Bronchial epithelial cell (primary cell): ENCODE measurements around the gene USP6. TPM values are rescaled to one million over a fixed set of nuclear protein-coding genes. Genes with fewer than 3 reads are reported as not detected.
"Not testable (repeated sequence)": the region's sequence is repeated elsewhere in the genome, so short reads cannot be mapped to it uniquely, and the experiment has no call there.

Source experiments
- DNase-seq: peaks from one replicate; pipeline ENCODE4 v3.0.0-alpha.2; 2010; ENCODE audit warnings: low read depth
- FAIRE-seq: peaks from 2 replicates; lab custom pipeline; 2011; peaks lifted over from hg19 to GRCh38; lab: Jason Lieb, UNC
- H3K27me3 ChIP-seq: 2 replicates; pipeline ENCODE4 v1.5.1; 2011; ENCODE audit warnings: low read length; ENCODE audit not compliant: control insufficient read depth, insufficient read depth
- H3K36me3 ChIP-seq: 2 replicates; pipeline ENCODE4 v1.5.1; 2011; ENCODE audit warnings: low read length; ENCODE audit not compliant: control insufficient read depth, insufficient read depth
- H3K4me3 ChIP-seq: 2 replicates; pipeline ENCODE4 v1.5.1; 2011; ENCODE audit warnings: mild to moderate bottlenecking, low read depth, low read length, control low read depth
- CTCF ChIP-seq: IDR thresholded peaks from 2 replicates; pipeline ENCODE4 v1.5.1; 2011; ENCODE audit warnings: mild to moderate bottlenecking, moderate library complexity, low read length, control low read depth, inconsistent platforms; ENCODE audit not compliant: insufficient read depth, severe bottlenecking
- total RNA-seq: library from RNA; depleted of rRNA; stranded (reverse); fragments of >200 nt; gene quantifications from 2 replicates; pipeline ENCODE4 v1.2.1, GENCODE V29; 2014

USP6 gene
- not detected in 2 replicates for total RNA-seq

GRCh38 chr17:5115673-5116651, at the start of gene USP6:
Gene USP6 (plus strand): TSS chr17:5116032. CDS start chr17:5130368, 14,336 bp downstream.
- H3K36me3 ChIP-seq = no peaks in the 10 kb centered on the region
- no peak within 1 kb of the TSS for H3K4me3 ChIP-seq
- TF ChIP-seq CTCF = no peak
- FAIRE-seq (no peak), DNase-seq (no peak)
- peaks cover 14% of the 10 kb centered on the region for H3K27me3 ChIP-seq

- no peaks in the 10 kb centered on the region for H3K36me3 ChIP-seq
- DNase-seq = peak; percentile 19
- H3K27me3 ChIP-seq = no peaks in the 10 kb centered on the region
- FAIRE-seq = no peak
- no peak for TF ChIP-seq CTCF
- H3K4me3 ChIP-seq = no peak overlapping the region
These were observed 47.6 kb upstream of the USP6 start for GRCh38 chr17:5068236-5068635.

GRCh38 chr17:5069724-5070123, 46.1 kb upstream of the USP6 start:
- FAIRE-seq (no peak), DNase-seq (no peak)
- no peak overlapping the region for H3K4me3 ChIP-seq
- H3K36me3 ChIP-seq = no peaks in the 10 kb centered on the region
- no peaks in the 10 kb centered on the region for H3K27me3 ChIP-seq
- no peak for TF ChIP-seq CTCF

GRCh38 chr17:5075472-5075871, 40.4 kb upstream of the USP6 start:
- not testable (repeated sequence) for DNase-seq, H3K36me3 ChIP-seq, H3K27me3 ChIP-seq, H3K4me3 ChIP-seq, FAIRE-seq

GRCh38 chr17:5077275-5077674, 38.6 kb upstream of the USP6 start:
- H3K36me3 ChIP-seq, H3K27me3 ChIP-seq, FAIRE-seq, DNase-seq, H3K4me3 ChIP-seq: not testable (repeated sequence)

- Histone ChIP-seq H3K36me3 (no peaks in the 10 kb centered on the region), H3K27me3 (no peaks in the 10 kb centered on the region), H3K4me3 (peak overlapping the region; percentile 61)
- DNase-seq = no peak
- no peak for TF ChIP-seq CTCF
- no peak for FAIRE-seq
These were observed 38.1 kb upstream of the USP6 start for GRCh38 chr17:5077781-5078105.
